ENCODE data around the gene MYO9B. TPM values are rescaled to one million over a fixed set of nuclear protein-coding genes. Genes with fewer than 3 reads are reported as not detected.

Gene MYO9B
- total RNA-seq, 1 donor from 2014 or later, result 33.2 TPM

GRCh38 chr19:17237747-17238706, 162.4 kb downstream of the MYO9B start:
- intact Hi-C loops (cut with DNase I), result no loop called here
- ATAC-seq (no peak), DNase-seq (ENCODE audit: missing footprints) (no peak)

- ATAC-seq (no peak), DNase-seq (ENCODE audit: missing footprints) (no peak)
- intact Hi-C loops (cut with DNase I), result no loop called here
These were observed 164.6 kb downstream of the MYO9B start for GRCh38 chr19:17240062-17240752.

GRCh38 chr19:17240826-17241399, 165.3 kb downstream of the MYO9B start:
- ATAC-seq (no peak), DNase-seq (ENCODE audit: missing footprints) (no peak)
- intact Hi-C loops (cut with DNase I), result no loop called here

GRCh38 chr19:17242431-17243208, 167.0 kb downstream of the MYO9B start:
- DNase-seq (ENCODE audit: missing footprints) (no peak), ATAC-seq (no peak)
- intact Hi-C loops (cut with DNase I), result loop anchor here (1.0 kb wide), 1 partner anchor 165 kb away; no protein-coding TSS in a partner anchor

- intact Hi-C loops (cut with DNase I), result no loop called here
- DNase-seq (ENCODE audit: missing footprints) (no peak), ATAC-seq (no peak)
These were observed 167.7 kb downstream of the MYO9B start for GRCh38 chr19:17243211-17243829.

- ATAC-seq (peak; percentile 27), DNase-seq (ENCODE audit: missing footprints) (peak; percentile 82)
- intact Hi-C loops (cut with DNase I), result no loop called here
These were observed 168.4 kb downstream of the MYO9B start for GRCh38 chr19:17243830-17244617.

- DNase-seq (ENCODE audit: missing footprints), result no peak
- no peak for ATAC-seq
- intact Hi-C loops (cut with DNase I), result no loop called here
These were observed 169.3 kb downstream of the MYO9B start for GRCh38 chr19:17244618-17245534.

- ATAC-seq (no peak), DNase-seq (ENCODE audit: missing footprints) (no peak)
- intact Hi-C loops (cut with DNase I), result no loop called here
These were observed 170.0 kb downstream of the MYO9B start, which contains the start of gene NR2F6 for GRCh38 chr19:17245535-17245984. TSS of gene NR2F6 (minus strand) at chr19:17245919. CDS start at chr19:17245220, 699 bp downstream.

- DNase-seq (ENCODE audit: missing footprints) (no peak), ATAC-seq (peak; percentile 40)
- intact Hi-C loops (cut with DNase I), result loop anchor here (1.0 to 2.0 kb wide), 2 partner anchors 14 to 21 kb away; partner anchors contain the start of gene OCEL1
These were observed 171.3 kb downstream of the MYO9B start for GRCh38 chr19:17246681-17247425.

- intact Hi-C loops (cut with DNase I), result no loop called here
- no peak for ATAC-seq
These were observed 172.6 kb downstream of the MYO9B start for GRCh38 chr19:17248011-17248776.

GRCh38 chr19:17249887-17250548, 174.4 kb downstream of the MYO9B start:
- ATAC-seq (no peak), DNase-seq (ENCODE audit: missing footprints) (no peak)
- intact Hi-C loops (cut with DNase I), result no loop called here

More at GRCh38 chr19:17248011-17248776, 172.6 kb downstream of the MYO9B start:
- DNase-seq (ENCODE audit: missing footprints), result no peak

- ATAC-seq, result no peak
- intact Hi-C loops (cut with DNase I), result no loop called here
- DNase-seq (ENCODE audit: missing footprints), result no peak
These were observed 179.1 kb downstream of the MYO9B start for GRCh38 chr19:17254636-17255035.

- DNase-seq (ENCODE audit: missing footprints), result no peak
- intact Hi-C loops (cut with DNase I), result no loop called here
These were observed 179.6 kb downstream of the MYO9B start for GRCh38 chr19:17255150-17255621.

GRCh38 chr19:17256130-17256529, 180.6 kb downstream of the MYO9B start:
- intact Hi-C loops (cut with DNase I), result no loop called here

More at GRCh38 chr19:17255150-17255621, 179.6 kb downstream of the MYO9B start:
- ATAC-seq, result no peak

More at GRCh38 chr19:17256130-17256529, 180.6 kb downstream of the MYO9B start:
- ATAC-seq, result no peak
- DNase-seq (ENCODE audit: missing footprints), result no peak

Measured in Right ventricle myocardium inferior (tissue), 1 donor.